ENCODE measurements around the gene FKBP6. TPM values are rescaled to one million over a fixed set of nuclear protein-coding genes. Genes with fewer than 3 reads are reported as not detected.

FKBP6 gene
- total RNA-seq, 1 experiment from 2014 or later, result not detected

Other genes with a start within 250 kb of the FKBP6 start
- gene SPDYE9, start 242.1 kb upstream of the FKBP6 start, total RNA-seq (2014; rRNA removed), result not detected in 2 replicates
- 36.0 and 51.6 TPM in 2 replicates for gene NSUN5, start 19.3 kb upstream of the FKBP6 start, total RNA-seq (2014; rRNA removed)
- gene TRIM50, start 79 bp upstream of the FKBP6 start, total RNA-seq (2014; rRNA removed), result not detected in 2 replicates
- gene FZD9, start 105.6 kb downstream of the FKBP6 start, total RNA-seq (2014; rRNA removed), result 0.12 and 0.87 TPM in 2 replicates
- gene BAZ1B, start 194.1 kb downstream of the FKBP6 start, total RNA-seq (2014; rRNA removed), result 45.5 and 62.5 TPM in 2 replicates
- gene BCL7B, start 229.5 kb downstream of the FKBP6 start, total RNA-seq (2014; rRNA removed), result 41.0 and 46.5 TPM in 2 replicates